SK-N-MC (cell line): ENCODE measurements around the gene GLI1.

Source experiments
- EZH2 ChIP-seq: fragments of 200-600 bp; sonication (generic); IDR thresholded peaks from one replicate; pipeline ENCODE4 v1.6.1; 2017; ENCODE audit warnings: antibody characterized with exemption
- FOXP2 ChIP-seq: optimal IDR thresholded peaks from 2 replicates; pipeline ENCODE3; 2011; ENCODE audit warnings: mild to moderate bottlenecking, moderate library complexity; ENCODE audit not compliant: insufficient read depth; ENCODE audit errors: extremely low read length, control extremely low read depth
- POLR2AphosphoS5 ChIP-seq: IDR thresholded peaks from 2 replicates; pipeline ENCODE4 v1.6.1; 2012; ENCODE audit warnings: mild to moderate bottlenecking, low read depth, low read length, borderline replicate concordance

DNA sequence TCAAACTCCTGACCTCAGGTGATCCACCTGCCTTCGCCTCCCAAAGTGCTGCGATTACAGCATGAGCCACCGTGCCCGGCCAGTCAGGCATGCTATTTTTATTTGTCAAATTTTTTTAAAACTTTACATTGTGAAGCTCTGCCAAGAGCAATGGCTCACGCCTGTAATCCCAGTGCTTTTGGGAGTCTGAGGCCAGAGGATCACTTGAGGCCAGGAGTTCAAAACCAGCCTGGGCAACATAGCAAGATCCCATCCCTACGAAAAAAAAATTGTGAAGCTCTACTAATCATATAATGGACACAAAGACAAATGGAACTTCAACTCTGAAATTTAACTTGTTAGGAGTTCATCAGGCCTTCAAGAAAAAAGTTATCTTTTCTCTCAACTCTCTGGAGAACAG, 30.6 kb upstream of the GLI1 start:
- TF ChIP-seq EZH2 (no peak), POLR2AphosphoS5 (no peak), FOXP2 (no peak)
